Measurements from ENCODE around the gene ADAMTSL1. TPM values are rescaled to one million over a fixed set of nuclear protein-coding genes. Genes with fewer than 3 reads are reported as not detected.

The ADAMTSL1 gene
- total RNA-seq, 6 experiments from 2014 or later: 37.3 to 98.1 (median 90.8) TPM

DNA sequence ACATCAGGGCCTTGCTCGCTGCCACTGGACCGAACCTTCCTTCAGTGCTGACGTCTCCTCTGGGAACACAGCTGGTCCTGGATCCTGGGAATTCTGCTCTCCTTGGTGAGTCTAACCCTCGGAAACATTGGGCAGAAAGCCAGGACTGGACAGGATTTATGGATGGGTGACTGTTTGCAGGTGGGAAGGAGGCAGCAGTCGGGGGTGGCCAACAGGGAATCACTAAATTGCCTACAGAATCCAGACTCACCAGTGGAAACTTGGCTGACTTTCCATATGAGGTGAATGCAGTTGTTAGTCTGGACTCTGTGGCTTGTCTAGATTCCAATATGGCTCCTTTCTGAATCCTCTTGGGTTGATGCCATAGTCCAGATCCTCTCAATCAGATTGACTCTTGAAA lies 355.9 kb downstream of the ADAMTSL1 start:
- DNase-seq: no peak
- Mint-ChIP-seq H3K9me3 (no peaks in the 10 kb centered on the region), H3K4me1 (ENCODE audit: low read depth) (peaks cover 13% of the 10 kb centered on the region), H3K27ac (no peak overlapping the region; the same call in 1 of the 2 replicates), H3K4me3 (no peak overlapping the region), H3K27me3 (ENCODE audit: insufficient read depth) (peaks cover 5% of the 10 kb centered on the region), H3K36me3 (ENCODE audit: low read depth) (peaks cover 35% of the 10 kb centered on the region)
- TF ChIP-seq, protein P1, sequence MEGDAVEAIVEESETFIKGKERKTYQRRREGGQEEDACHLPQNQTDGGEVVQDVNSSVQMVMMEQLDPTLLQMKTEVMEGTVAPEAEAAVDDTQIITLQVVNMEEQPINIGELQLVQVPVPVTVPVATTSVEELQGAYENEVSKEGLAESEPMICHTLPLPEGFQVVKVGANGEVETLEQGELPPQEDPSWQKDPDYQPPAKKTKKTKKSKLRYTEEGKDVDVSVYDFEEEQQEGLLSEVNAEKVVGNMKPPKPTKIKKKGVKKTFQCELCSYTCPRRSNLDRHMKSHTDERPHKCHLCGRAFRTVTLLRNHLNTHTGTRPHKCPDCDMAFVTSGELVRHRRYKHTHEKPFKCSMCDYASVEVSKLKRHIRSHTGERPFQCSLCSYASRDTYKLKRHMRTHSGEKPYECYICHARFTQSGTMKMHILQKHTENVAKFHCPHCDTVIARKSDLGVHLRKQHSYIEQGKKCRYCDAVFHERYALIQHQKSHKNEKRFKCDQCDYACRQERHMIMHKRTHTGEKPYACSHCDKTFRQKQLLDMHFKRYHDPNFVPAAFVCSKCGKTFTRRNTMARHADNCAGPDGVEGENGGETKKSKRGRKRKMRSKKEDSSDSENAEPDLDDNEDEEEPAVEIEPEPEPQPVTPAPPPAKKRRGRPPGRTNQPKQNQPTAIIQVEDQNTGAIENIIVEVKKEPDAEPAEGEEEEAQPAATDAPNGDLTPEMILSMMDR (IDR thresholded peaks at IDR 0.05): no peak

DNA sequence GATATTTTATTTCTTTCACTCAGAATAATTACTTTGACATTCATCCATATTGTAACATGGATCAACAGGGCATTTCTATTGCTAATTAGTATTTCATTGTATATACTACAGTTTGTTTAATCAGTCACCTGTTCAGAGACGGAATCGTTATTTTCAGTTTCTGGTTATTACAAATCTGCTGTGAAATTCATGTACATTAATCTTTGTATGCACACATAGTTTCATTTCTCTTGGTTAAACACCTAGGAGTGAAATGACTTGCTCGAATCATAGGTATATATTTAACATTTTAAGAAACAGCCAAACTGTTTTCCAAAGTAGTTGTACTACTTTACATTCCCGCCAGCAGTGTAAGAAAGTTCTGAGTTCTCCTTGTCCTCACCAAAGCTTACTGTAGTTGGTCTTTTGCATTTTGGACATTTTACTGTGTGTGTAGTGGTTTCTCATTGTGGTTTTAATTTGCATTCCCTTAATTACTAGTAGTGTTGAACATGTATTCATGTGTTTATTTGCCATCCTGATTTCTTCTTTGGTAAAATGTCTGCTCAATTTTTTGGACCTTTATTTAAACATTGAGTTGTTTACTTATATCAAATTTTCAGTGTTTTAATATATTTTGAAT lies 360.9 kb downstream of the ADAMTSL1 start:
- Mint-ChIP-seq H3K27me3 (ENCODE audit: insufficient read depth) (peaks cover 5% of the 10 kb centered on the region), H3K9me3 (no peaks in the 10 kb centered on the region), H3K4me3 (no peak overlapping the region), H3K36me3 (ENCODE audit: low read depth) (peaks cover 29% of the 10 kb centered on the region), H3K4me1 (ENCODE audit: low read depth) (no peaks in the 10 kb centered on the region), H3K27ac (no peak overlapping the region)
- TF ChIP-seq, protein P1 (IDR thresholded peaks at IDR 0.05): no peak
- DNase-seq: no peak

DNA sequence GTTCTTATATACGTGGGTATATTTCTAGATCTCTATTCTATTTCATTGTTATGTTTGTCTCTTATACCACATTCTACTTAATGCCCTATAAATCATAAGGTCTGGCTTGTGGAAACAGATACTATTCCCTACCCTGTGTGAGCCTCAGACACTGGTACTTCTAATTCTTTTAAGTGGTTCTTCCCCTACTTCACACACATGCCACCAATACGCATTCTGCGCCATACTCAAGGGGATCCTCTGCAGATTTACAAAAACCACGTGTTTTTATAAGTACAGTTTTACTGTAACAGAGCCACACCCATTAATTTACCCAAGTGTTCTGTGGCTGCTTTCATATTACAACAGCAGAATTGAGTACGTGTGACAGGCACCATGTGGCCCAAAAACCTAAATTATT lies 363.4 kb downstream of the ADAMTSL1 start:
- Mint-ChIP-seq H3K4me3 (no peak overlapping the region), H3K36me3 (ENCODE audit: low read depth) (peaks cover 18% of the 10 kb centered on the region; the same call in 1 of the 2 replicates), H3K9me3 (no peaks in the 10 kb centered on the region), H3K4me1 (ENCODE audit: low read depth) (no peaks in the 10 kb centered on the region), H3K27me3 (ENCODE audit: insufficient read depth) (peaks cover 2% of the 10 kb centered on the region; the same call in 1 of the 2 replicates), H3K27ac (no peak overlapping the region)
- DNase-seq: no peak
- TF ChIP-seq, protein P1 (IDR thresholded peaks at IDR 0.05): no peak

DNA sequence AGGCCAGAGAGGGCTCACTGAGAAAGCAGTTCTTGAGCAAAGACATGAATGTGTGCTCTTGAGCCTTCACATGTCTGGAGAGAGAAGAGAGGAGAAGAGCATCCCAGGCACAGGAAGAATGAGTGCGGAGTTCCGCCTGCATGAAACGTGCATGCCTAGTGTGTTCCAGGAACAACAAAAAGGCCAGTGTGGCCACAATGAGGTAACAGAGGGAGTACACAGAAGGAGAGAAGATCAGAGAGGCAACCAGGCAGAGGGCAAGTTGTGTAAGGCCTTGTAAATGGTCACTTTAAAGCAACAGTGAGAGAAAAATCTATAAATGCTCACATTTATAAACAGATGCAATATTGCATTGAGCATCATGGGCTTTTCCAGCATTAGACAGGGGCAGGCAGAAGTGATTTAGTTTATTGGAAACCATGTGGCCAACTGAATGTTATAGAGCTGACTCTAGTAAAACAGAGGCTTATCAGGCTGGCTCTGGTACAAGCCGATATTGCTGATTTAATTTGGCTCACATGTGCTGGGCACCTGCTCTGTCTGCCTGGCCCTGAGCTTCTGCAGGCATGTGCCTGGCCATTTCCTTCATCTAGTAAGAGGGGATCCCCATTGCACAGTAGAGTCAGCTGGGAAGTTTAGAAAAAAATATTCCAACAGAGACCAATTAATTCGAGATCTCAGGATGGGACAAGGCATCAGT lies 373.8 kb downstream of the ADAMTSL1 start:
- Mint-ChIP-seq H3K27ac (no peak overlapping the region), H3K9me3 (no peaks in the 10 kb centered on the region), H3K36me3 (ENCODE audit: low read depth) (peaks cover 16% of the 10 kb centered on the region), H3K27me3 (ENCODE audit: insufficient read depth) (peaks cover 3% of the 10 kb centered on the region; the same call in 1 of the 2 replicates), H3K4me1 (ENCODE audit: low read depth) (no peaks in the 10 kb centered on the region), H3K4me3 (no peak overlapping the region)
- no peak for DNase-seq
- TF ChIP-seq, protein P1 (IDR thresholded peaks at IDR 0.05): no peak

DNA sequence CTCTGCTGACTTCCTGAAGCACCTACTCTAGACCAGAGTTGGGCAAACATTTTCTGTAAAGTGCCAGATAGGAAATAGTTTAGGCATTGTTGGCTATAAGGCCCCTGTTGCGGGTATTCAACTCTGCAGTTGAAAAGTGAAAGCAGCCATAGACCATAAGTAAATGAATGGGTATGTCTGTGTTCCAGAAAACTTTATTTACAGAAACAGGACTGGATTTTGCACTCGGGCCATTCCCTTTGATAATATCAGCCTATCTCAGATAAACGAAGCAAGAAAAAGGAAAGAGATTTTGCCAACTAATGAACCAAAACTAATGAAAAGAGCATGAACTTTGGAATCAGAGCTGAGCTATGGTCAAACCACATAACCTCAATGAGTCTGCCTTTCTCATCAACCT lies 374.7 kb downstream of the ADAMTSL1 start:
- peaks cover 21% of the 10 kb centered on the region for H3K36me3 Mint-ChIP-seq (ENCODE audit: low read depth)
- no peaks in the 10 kb centered on the region for H3K9me3 Mint-ChIP-seq
- no peak overlapping the region for H3K27ac Mint-ChIP-seq
- TF ChIP-seq, protein P1 (IDR thresholded peaks at IDR 0.05): no peak
- no peak for DNase-seq
- H3K27me3 Mint-ChIP-seq (ENCODE audit: insufficient read depth): peaks cover 3% of the 10 kb centered on the region; the same call in 1 of the 2 replicates
- H3K4me3 Mint-ChIP-seq: no peak overlapping the region
- no peaks in the 10 kb centered on the region for H3K4me1 Mint-ChIP-seq (ENCODE audit: low read depth)
